GM12892 (cell line): ENCODE data around the gene GPATCH11.

Source experiments
- POLR2A ChIP-seq: IDR thresholded peaks from 2 replicates; pipeline ENCODE4 v1.6.1; 2011; ENCODE audit warnings: low read depth, low read length, control low read depth
- POLR2AphosphoS5 ChIP-seq: IDR thresholded peaks from 2 replicates; pipeline ENCODE4 v1.6.1; 2011; ENCODE audit warnings: low read depth, low read length, control low read depth
- TAF1 ChIP-seq: IDR thresholded peaks from 2 replicates; pipeline ENCODE4 v1.6.1; 2011; ENCODE audit warnings: low read depth, mild to moderate bottlenecking, control low read depth, low read length, borderline replicate concordance

GRCh38 chr2:37085731-37086147 is 1.4 kb downstream of the GPATCH11 start:
- no peak for TF ChIP-seq POLR2A
- no peak for TF ChIP-seq POLR2AphosphoS5
- TF ChIP-seq TAF1, result no peak
